Amniotic stem cell (primary cell): ENCODE measurements around the gene B4GALT6.

ENCODE experiments used
- DNase-seq: peaks from one replicate; lab custom pipeline; 2025; lab: John Stamatoyannopoulos, UW

The B4GALT6 gene

GRCh38 chr18:31595121-31595771 lies 89.1 kb downstream of the B4GALT6 start:
- no peak for DNase-seq

GRCh38 chr18:31592506-31593157 lies 91.7 kb downstream of the B4GALT6 start:
- DNase-seq, result no peak

DNA sequence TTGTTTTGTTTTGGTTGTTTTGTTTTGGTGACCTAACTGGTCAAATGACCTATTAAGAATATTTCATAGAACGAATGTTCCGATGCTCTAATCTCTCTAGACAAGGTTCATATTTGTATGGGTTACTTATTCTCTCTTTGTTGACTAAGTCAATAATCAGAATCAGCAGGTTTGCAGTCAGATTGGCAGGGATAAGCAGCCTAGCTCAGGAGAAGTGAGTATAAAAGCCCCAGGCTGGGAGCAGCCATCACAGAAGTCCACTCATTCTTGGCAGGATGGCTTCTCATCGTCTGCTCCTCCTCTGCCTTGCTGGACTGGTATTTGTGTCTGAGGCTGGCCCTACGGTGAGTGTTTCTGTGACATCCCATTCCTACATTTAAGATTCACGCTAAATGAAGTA lies 92.8 kb downstream of the B4GALT6 start, which contains the start of gene TTR:
Gene TTR (plus strand): TSS at position 250 of the 400 bp plus-strand sequence. CDS start 26 bp downstream, at position 276.
- DNase-seq, result no peak

DNA sequence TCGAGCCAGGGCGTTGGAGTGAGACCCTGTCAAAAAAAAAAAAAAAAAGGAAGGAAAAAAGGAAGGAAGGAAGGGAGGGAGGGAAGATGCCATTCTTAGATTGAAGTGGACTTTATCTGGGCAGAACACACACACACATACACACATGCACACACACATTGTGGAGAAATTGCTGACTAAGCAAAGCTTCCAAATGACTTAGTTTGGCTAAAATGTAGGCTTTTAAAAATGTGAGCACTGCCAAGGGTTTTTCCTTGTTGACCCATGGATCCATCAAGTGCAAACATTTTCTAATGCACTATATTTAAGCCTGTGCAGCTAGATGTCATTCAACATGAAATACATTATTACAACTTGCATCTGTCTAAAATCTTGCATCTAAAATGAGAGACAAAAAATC lies 93.3 kb downstream of the B4GALT6 start:
- no peak for DNase-seq

DNA sequence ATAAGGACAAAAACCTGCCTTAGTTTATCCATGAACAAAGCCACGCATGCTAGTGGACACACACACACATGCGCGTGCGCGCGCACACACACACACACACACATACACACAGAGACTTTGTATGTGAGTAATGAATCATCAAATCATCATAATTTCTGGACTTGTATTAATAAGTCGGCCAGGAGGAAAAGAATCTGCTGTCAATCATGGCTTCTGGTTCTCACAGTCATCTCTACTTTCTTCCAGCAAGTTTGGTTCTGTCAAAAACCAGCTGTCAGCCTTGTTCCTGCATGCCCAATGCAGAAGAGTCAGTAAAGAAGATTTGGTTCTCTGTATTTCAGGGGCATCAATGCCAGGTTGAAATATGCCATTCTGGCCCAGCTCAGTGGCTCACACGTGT lies 93.8 kb downstream of the B4GALT6 start:
- no peak for DNase-seq

- no peak for DNase-seq
Observed at GRCh38 chr18:31587529-31587928, 96.9 kb downstream of the B4GALT6 start.

DNA sequence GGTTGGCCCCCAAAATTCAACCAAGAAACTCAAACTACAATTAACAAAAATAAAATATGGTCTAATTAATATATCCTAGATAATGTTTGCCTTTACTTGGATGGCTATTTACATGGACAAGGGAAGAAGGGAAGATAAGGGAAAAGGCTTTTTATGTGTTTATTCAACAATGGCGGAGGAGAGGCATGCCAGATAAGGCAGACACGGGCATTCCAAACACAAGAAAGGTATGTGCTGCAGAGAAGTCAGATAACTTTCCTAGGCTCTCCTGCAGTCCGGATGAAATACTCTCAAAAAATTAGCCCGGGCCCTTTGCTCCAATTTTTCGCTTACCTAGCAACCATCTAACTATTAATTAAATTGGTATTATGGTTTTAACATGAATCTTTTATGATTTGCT lies 97.8 kb downstream of the B4GALT6 start:
- DNase-seq, result no peak

- no peak for DNase-seq
Observed at GRCh38 chr18:31585991-31586390, 98.4 kb downstream of the B4GALT6 start.

GRCh38 chr18:31583185-31583854 lies 101.1 kb downstream of the B4GALT6 start:
- no peak for DNase-seq

DNA sequence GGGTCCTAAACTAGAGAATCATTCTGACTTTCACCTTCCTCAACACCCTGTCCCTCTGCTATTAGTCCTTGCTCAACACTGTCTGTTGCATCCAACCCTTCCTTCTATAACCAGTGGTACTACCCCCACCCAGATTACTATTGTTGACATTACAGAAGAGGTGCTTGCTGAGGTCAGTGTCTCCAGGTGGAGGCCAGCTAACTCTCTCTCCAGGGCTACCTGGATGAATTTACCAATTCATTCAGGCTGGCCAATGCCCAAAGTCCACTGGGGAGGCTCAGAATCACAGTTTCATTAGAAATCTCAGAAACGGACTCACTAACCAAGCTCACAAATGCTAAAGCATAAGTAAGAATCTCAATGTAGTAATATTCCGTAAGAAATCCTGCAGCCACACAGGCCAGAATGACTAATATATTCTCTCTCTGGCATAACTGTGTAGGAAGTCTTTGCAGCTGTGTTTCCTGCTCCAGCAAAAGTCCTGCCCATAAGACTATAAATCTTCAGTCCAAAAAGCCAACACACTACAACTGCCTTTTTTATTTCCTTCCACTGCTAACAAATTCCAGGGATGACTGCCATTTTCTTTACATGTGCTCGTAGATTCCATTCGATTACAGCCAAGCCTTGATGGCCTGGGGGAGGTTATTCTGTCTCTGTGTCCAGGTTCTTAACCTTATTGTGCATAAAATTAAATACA lies 102.7 kb downstream of the B4GALT6 start:
- no peak for DNase-seq

GRCh38 chr18:31579375-31579774 lies 105.0 kb downstream of the B4GALT6 start:
- DNase-seq, result no peak

DNA sequence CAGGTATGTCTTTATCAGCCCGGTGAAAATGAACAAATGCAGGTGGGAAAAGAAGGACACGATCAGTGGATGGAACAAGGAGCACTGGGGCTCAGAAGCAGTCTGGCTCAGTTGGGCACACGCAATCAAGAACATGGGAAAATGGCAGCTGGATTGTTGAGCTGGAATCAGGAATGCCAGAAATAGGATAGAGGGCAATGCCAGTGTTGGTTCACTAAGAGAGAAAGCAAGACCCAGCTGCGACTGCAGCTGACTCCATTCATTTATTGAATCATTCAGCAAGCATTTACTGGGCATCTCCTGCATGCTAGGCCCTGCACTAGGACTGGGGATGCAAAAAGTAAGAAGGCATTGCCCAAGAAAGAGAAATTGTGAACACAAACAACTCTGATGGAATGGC lies 106.3 kb downstream of the B4GALT6 start:
- DNase-seq, result no peak

DNA sequence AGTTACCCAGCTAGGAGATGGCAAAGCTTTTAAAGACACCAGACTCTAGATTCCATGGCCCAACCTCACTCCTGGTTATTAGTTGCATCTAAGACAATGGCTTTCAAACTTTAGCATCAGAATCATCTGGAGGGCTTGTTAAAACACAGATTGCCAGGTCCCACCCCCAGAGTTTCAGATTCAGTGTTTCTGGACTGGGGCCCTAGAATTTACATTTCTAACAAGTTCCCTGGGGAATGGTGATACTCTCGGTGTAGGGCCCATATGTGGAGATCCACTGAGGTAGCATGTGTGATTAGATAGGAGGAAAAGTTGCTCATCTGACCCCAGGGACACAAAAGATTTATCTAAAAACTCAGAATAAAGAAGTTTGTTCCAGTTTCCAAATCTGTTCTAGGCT lies 107.2 kb downstream of the B4GALT6 start:
- DNase-seq, result no peak

- no peak for DNase-seq
Observed at GRCh38 chr18:31576670-31577069, 107.7 kb downstream of the B4GALT6 start.

DNA sequence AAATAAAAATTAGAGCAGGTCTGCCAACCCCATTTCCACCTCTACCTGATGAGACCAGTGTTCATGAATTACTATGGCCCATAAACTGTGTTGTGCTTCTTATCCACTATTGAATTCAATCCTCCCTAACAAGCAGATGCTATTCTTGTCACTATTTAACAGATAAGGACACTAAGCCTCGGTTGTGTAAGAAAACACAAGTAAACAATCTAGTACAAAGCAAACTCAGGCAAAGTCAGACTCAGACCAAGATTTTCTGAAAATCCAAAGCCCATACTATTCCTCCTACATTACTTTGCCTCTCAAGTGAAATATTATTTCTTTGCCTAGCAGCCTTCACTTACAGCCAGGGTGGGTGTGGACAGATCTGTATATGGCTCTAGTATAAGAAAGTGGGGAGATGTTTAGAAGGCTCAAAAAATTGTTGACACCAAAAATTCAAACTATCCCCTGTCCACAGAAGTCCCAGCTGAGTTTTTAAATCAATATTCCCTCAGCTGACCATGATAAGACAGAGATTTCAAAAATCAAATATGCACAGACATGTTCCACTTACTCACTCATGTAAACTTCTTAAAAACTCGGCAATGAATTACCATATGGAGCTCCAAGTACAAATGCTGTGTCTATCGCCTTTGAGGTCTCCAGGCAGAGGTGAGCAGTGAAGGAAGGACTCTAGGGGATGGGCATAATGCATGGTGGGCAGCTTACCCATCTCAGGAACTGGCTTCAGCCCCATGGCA lies 108.7 kb downstream of the B4GALT6 start:
- no peak for DNase-seq

GRCh38 chr18:31574359-31574758 lies 110.0 kb downstream of the B4GALT6 start:
- DNase-seq, result no peak
